ENCODE measurements around the gene PPM1L. TPM values are rescaled to one million over a fixed set of nuclear protein-coding genes. Genes with fewer than 3 reads are reported as not detected.

Gene PPM1L
- total RNA-seq, 1 donor from 2014 or later: 12.2 TPM

DNA sequence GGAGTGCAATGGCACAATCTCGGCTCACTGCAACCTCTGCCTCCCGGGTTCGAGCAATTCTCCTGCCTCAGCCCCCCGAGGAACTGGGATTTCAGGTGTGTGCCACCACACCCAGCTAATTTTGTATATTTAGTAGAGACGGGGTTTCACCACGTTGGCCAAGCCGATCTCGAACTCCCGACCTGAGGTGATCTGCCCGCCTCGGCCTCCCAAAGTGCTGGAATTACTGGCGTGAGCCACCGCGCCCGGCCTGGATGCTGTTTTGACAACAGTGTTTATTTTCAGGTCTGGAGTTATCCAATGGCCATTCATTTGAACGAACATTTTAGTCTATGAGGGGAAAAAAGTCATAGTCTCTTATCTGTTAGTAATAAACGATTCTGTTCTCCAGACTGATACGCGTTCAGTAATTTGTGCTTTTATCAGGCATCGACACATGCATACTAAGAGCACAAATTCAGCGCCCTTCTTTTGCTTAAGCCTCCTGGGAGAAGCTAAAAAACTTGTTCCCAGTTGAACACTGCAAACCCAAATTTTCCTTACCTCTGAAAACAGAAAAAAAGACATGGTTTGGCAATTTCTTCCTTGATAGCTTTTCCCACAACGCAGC lies 347.9 kb downstream of the PPM1L start:
- Mint-ChIP-seq H3K9me3 (ENCODE audit: unreplicated experiment) (no peaks in the 10 kb centered on the region), H3K36me3 (ENCODE audit: low read depth, unreplicated experiment) (no peaks in the 10 kb centered on the region), H3K27ac (ENCODE audit: unreplicated experiment) (no peak overlapping the region), H3K4me1 (ENCODE audit: unreplicated experiment) (peaks cover 4% of the 10 kb centered on the region), H3K4me3 (ENCODE audit: unreplicated experiment) (peak overlapping the region; percentile 88), H3K27me3 (ENCODE audit: unreplicated experiment) (peaks cover 7% of the 10 kb centered on the region)
- no peak for DNase-seq (ENCODE audit: low spot score)
- TF ChIP-seq, protein P1, sequence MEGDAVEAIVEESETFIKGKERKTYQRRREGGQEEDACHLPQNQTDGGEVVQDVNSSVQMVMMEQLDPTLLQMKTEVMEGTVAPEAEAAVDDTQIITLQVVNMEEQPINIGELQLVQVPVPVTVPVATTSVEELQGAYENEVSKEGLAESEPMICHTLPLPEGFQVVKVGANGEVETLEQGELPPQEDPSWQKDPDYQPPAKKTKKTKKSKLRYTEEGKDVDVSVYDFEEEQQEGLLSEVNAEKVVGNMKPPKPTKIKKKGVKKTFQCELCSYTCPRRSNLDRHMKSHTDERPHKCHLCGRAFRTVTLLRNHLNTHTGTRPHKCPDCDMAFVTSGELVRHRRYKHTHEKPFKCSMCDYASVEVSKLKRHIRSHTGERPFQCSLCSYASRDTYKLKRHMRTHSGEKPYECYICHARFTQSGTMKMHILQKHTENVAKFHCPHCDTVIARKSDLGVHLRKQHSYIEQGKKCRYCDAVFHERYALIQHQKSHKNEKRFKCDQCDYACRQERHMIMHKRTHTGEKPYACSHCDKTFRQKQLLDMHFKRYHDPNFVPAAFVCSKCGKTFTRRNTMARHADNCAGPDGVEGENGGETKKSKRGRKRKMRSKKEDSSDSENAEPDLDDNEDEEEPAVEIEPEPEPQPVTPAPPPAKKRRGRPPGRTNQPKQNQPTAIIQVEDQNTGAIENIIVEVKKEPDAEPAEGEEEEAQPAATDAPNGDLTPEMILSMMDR (IDR thresholded peaks at IDR 0.05; ENCODE audit: unreplicated experiment): no peak

DNA sequence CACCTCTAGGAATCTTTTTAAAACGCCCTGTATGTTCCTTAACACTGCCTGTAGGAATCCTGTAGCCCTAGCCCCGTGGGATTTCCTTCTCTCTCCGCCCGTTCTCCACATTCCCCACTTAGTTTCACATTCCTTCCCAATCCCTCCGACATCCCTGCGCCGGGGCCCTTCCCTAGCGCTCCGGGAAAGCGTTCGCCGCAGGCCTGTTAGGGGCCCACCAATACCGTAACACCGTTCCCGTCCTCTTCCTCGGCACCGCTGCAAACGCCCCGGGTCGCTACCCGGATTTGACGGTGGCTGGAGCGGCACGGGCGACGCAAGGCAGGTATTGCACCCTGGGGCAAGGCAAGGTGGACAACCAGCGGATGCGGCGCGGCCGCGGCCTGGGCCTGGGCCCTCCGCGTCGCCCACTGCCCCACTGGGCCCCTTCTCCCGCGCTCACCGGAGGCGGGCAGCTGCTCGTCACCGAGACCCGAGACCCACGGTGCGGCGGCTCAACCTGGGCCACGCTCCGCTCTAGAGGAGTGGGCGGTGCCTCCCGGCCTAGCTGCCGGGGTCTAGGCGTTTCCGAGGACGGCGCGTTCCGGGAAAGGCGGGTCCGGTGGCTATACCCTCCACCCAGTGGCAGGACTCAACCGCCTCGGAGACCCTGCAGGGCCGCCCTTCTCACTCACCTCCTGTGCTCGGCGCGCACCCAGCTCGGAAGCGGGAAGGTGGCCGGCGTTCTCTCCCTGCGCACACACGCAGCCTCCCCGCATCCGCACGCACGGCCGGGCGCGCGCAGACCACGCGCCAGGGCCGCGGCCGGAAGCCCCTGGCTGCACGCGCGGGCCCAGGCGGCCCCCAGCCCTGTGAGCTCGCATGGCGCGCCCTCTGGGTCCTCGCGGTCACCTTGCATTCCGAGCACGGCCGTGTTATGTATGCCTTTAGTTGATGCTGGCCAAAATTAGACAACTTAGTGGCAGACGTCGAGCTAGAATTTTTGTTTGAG lies 348.8 kb downstream of the PPM1L start, which contains the start of gene B3GALNT1:
TSS of gene B3GALNT1 (minus strand) at position 789 of the 991 bp plus-strand sequence. CDS start 18,595 bp downstream, outside the sequence.
- H3K4me3 Mint-ChIP-seq (ENCODE audit: unreplicated experiment): peak within 1 kb of the TSS; percentile 88
- peaks cover 4% of the 10 kb centered on the region for H3K4me1 Mint-ChIP-seq (ENCODE audit: unreplicated experiment)
- H3K27ac Mint-ChIP-seq (ENCODE audit: unreplicated experiment): no peak within 1 kb of the TSS
- DNase-seq (ENCODE audit: low spot score): peak; percentile 52
- peaks cover 9% of the 10 kb centered on the region for H3K27me3 Mint-ChIP-seq (ENCODE audit: unreplicated experiment)
- H3K9me3 Mint-ChIP-seq (ENCODE audit: unreplicated experiment): no peaks in the 10 kb centered on the region
- H3K36me3 Mint-ChIP-seq (ENCODE audit: low read depth, unreplicated experiment): no peaks in the 10 kb centered on the region
- TF ChIP-seq, protein P1 (IDR thresholded peaks at IDR 0.05; ENCODE audit: unreplicated experiment): no peak

DNA sequence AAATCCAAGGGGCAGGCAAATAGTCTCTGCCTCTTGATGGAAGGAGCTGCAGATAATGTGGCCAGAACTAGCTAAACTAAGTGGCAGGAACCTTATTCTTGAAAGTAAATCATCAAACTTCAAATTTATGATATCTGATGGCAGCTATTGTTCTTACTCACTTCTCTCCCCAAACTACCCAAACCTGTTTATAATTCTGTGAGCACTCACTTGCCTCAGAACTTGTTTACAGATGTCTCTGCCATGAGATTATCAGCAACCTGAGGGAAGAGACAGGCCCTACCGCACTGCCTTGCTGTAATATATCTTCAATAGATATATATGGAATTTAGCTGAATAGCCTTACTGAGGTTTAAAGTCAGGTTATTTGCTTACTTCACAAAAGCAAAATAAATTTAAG lies 351.3 kb downstream of the PPM1L start:
- Mint-ChIP-seq H3K36me3 (ENCODE audit: low read depth, unreplicated experiment) (no peaks in the 10 kb centered on the region), H3K27me3 (ENCODE audit: unreplicated experiment) (peaks cover 8% of the 10 kb centered on the region), H3K4me3 (ENCODE audit: unreplicated experiment) (no peak overlapping the region), H3K4me1 (ENCODE audit: unreplicated experiment) (peaks cover 4% of the 10 kb centered on the region), H3K9me3 (ENCODE audit: unreplicated experiment) (no peaks in the 10 kb centered on the region), H3K27ac (ENCODE audit: unreplicated experiment) (no peak overlapping the region)
- TF ChIP-seq, protein P1 (IDR thresholded peaks at IDR 0.05; ENCODE audit: unreplicated experiment): no peak
- no peak for DNase-seq (ENCODE audit: low spot score)

DNA sequence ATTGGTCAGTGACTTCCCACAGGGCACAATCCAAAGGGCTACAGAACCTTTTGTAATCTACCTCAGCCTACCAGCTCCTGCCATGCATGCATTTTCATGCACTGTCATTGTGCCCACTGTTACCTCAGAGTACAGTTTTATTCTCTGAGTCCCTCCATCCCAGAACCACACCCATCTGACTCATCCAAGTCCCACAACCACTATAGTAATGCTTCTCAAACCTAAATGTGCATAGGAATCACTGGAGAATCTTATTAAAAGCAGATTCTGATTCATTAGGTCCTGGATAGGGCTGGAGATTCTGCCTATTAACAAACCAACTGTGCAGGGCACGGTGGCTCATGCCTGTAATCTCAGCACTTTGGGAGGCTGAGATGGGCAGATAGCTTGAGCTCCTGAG lies 352.8 kb downstream of the PPM1L start:
- Mint-ChIP-seq H3K4me3 (ENCODE audit: unreplicated experiment) (no peak overlapping the region), H3K36me3 (ENCODE audit: low read depth, unreplicated experiment) (no peaks in the 10 kb centered on the region), H3K4me1 (ENCODE audit: unreplicated experiment) (peaks cover 4% of the 10 kb centered on the region), H3K27ac (ENCODE audit: unreplicated experiment) (no peak overlapping the region), H3K27me3 (ENCODE audit: unreplicated experiment) (peaks cover 6% of the 10 kb centered on the region), H3K9me3 (ENCODE audit: unreplicated experiment) (no peaks in the 10 kb centered on the region)
- no peak for DNase-seq (ENCODE audit: low spot score)
- TF ChIP-seq, protein P1 (IDR thresholded peaks at IDR 0.05; ENCODE audit: unreplicated experiment): no peak

Measured in endothelial cell (in vitro differentiated cells).